Vagina (tissue), 2 donors: ENCODE measurements around the gene TMEM108.

ENCODE experiments used
- POLR2A ChIP-seq, 2 donors: fragments of 450-650 bp; IDR thresholded peaks; one replicate each; pipeline ENCODE4 v1.6.1; 2017; ENCODE audit warnings: antibody characterized with exemption in 2 of 2, mild to moderate bottlenecking in 2 of 2, moderate library complexity in 2 of 2
- POLR2AphosphoS5 ChIP-seq, 2 donors: sonication (generic); formaldehyde crosslinking; IDR thresholded peaks; one replicate each; pipeline ENCODE4 v1.9.0; 2017; ENCODE audit warnings: antibody characterized with exemption in 2 of 2, mild to moderate bottlenecking in 2 of 2, low read depth in 1 of 2; ENCODE audit not compliant: insufficient read depth in 1 of 2
- TF ChIP-seq, protein P1 (sequence below), 3 experiments: fragments of 450-650 bp in 2 of 3; fragments of 200-600 bp in 1 of 3; sonication (generic) in 1 of 3; IDR thresholded peaks; one replicate each; pipeline ENCODE4 v1.5.1; 2017 to 2019; ENCODE audit warnings: antibody characterized with exemption in 3 of 3, mild to moderate bottlenecking in 2 of 3, moderate library complexity in 2 of 3

DNA sequence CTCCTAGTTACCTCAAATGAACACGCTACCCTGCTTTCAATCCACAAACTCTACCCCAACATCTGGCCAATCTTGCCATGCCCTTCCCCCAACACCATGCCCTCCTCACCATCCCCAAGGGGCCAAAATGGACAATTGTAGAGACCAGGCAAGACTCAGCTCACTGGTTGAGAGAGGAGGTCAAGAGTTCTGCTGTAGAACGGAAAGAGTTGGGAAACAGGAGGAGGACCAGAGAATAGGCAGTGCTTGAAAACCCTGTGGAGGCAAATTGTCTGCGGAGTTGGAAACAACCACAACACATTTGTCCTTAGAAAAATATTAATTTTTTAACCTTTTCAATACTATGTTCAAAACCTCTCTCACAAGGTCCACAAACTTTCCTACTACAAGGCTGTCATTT is 232.9 kb downstream of the TMEM108 start:
- no peak for TF ChIP-seq POLR2AphosphoS5 (IDR thresholded peaks at IDR 0.05; ENCODE audit: insufficient read depth in 1 of 2, low read depth in 1 of 2)
- no peak for TF ChIP-seq POLR2A (IDR thresholded peaks at IDR 0.05)
- TF ChIP-seq, protein P1, sequence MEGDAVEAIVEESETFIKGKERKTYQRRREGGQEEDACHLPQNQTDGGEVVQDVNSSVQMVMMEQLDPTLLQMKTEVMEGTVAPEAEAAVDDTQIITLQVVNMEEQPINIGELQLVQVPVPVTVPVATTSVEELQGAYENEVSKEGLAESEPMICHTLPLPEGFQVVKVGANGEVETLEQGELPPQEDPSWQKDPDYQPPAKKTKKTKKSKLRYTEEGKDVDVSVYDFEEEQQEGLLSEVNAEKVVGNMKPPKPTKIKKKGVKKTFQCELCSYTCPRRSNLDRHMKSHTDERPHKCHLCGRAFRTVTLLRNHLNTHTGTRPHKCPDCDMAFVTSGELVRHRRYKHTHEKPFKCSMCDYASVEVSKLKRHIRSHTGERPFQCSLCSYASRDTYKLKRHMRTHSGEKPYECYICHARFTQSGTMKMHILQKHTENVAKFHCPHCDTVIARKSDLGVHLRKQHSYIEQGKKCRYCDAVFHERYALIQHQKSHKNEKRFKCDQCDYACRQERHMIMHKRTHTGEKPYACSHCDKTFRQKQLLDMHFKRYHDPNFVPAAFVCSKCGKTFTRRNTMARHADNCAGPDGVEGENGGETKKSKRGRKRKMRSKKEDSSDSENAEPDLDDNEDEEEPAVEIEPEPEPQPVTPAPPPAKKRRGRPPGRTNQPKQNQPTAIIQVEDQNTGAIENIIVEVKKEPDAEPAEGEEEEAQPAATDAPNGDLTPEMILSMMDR (IDR thresholded peaks at IDR 0.05), result no peak
